HS-5 (cell line): Measurements from ENCODE around the gene IL18BP.

Source experiments
- DNase-seq: peaks from one replicate; pipeline ENCODE4 v3.0.0-alpha.2; 2012; ENCODE audit warnings: low read depth

Gene IL18BP

GRCh38 chr11:71996946-71997345, 1.8 kb upstream of the IL18BP start:
- no peak for DNase-seq

- DNase-seq: no peak
These were observed 1.1 kb upstream of the IL18BP start for GRCh38 chr11:71997594-71997993.

GRCh38 chr11:71998061-71998460, 648 bp upstream of the IL18BP start:
- DNase-seq: no peak

- DNase-seq: no peak
These were observed 653 bp downstream of the IL18BP start for GRCh38 chr11:71999362-71999761.

- DNase-seq: no peak
These were observed 1.1 kb downstream of the IL18BP start for GRCh38 chr11:71999798-72000197.

- DNase-seq: no peak
These were observed 1.6 kb downstream of the IL18BP start for GRCh38 chr11:72000202-72000867.

- no peak for DNase-seq
These were observed 2.6 kb downstream of the IL18BP start for GRCh38 chr11:72001285-72001684.

- DNase-seq: no peak
These were observed 3.3 kb downstream of the IL18BP start for GRCh38 chr11:72001834-72002591.

- no peak for DNase-seq
These were observed 4.4 kb downstream of the IL18BP start for GRCh38 chr11:72002841-72003775.

GRCh38 chr11:72003776-72004171, 5.1 kb downstream of the IL18BP start:
- no peak for DNase-seq

- no peak for DNase-seq
These were observed 6.0 kb downstream of the IL18BP start for GRCh38 chr11:72004515-72005346.

GRCh38 chr11:72005347-72006260, 6.9 kb downstream of the IL18BP start:
- no peak for DNase-seq

- DNase-seq: no peak
These were observed 7.8 kb downstream of the IL18BP start for GRCh38 chr11:72006309-72007088.

GRCh38 chr11:72007089-72007476, 8.4 kb downstream of the IL18BP start:
- DNase-seq: no peak

- DNase-seq: no peak
These were observed 8.9 kb downstream of the IL18BP start for GRCh38 chr11:72007587-72007986.

GRCh38 chr11:72008728-72009127, 10.0 kb downstream of the IL18BP start:
- no peak for DNase-seq

GRCh38 chr11:72009156-72009555, 10.4 kb downstream of the IL18BP start:
- no peak for DNase-seq

GRCh38 chr11:72010529-72011233, 12.0 kb downstream of the IL18BP start:
- no peak for DNase-seq

- DNase-seq: no peak
These were observed 13.5 kb downstream of the IL18BP start for GRCh38 chr11:72012091-72012630.
